ENCODE measurements around the gene AMT. TPM values are rescaled to one million over a fixed set of nuclear protein-coding genes. Genes with fewer than 3 reads are reported as not detected.
A peak's percentile ranks its signal among the peaks of the same experiment; 100 is the strongest.

AMT gene
- polyA plus RNA-seq, 2 of the 4 experiments (the other 2 are of a cell fraction), result 0.83 to 1.4 TPM

- no peak for ATAC-seq
- TF ChIP-seq CEBPB (IDR thresholded peaks at IDR 0.05), result peak in 1 of 2 experiments; percentile 28; a peak in 1 of 4 replicates
- no peak for TF ChIP-seq RNF2 (IDR thresholded peaks at IDR 0.05; ENCODE audit: borderline replicate concordance, low read depth)
- CTCF ChIA-PET, result interaction anchor here (0.6 kb wide), 1 partner anchor 324 kb away, joined by 3 read pairs; no protein-coding TSS in a partner anchor
- Histone ChIP-seq H3K4me3 (no peak overlapping the region), H3K9me3 (0 out of 3 replicates have a peak, but pooled peaks cover 3% of the 10 kb centered on the region), H3K27ac (no peak overlapping the region), H3K4me1 (peaks cover 3% of the 10 kb centered on the region; the same call in 1 of the 3 replicates), H3K4me2 (no peak overlapping the region)
- FAIRE-seq, result no peak
- POLR2A ChIA-PET, result no interaction called here
- DNase-seq (ENCODE audit: low read depth in 1 of 2, low spot score in 1 of 2), result no peak
- 100% methylated on average over 1 of the region's 1 CpG for WGBS (ENCODE audit: missing lambda C conversion rate)
Measured at GRCh38 chr3:49377483-49377882, 44.8 kb downstream of the AMT start.

- no peak for TF ChIP-seq ZFP36 (IDR thresholded peaks at IDR 0.05; ENCODE audit: borderline replicate concordance, partially characterized antibody)
- TF ChIP-seq RNF2 (IDR thresholded peaks at IDR 0.05; ENCODE audit: borderline replicate concordance, low read depth), result no peak
- no peak for TF ChIP-seq EP300 (IDR thresholded peaks at IDR 0.05)
- no peak for TF ChIP-seq SREBF2 (IDR thresholded peaks at IDR 0.05)
- TF ChIP-seq TP53 (CRISPR knock-in tag; IDR thresholded peaks at IDR 0.05), result no peak
- no peak for TF ChIP-seq FOSL2 (IDR thresholded peaks at IDR 0.05)
- no peak for TF ChIP-seq FOSL2 (CRISPR knock-in tag; IDR thresholded peaks at IDR 0.05)
- TF ChIP-seq PHF8 (IDR thresholded peaks at IDR 0.05; ENCODE audit: borderline replicate concordance, low read depth), result no peak
- no peak for TF ChIP-seq ATOH8 (CRISPR knock-in tag; IDR thresholded peaks at IDR 0.05; ENCODE audit: low read depth)
- no peak for TF ChIP-seq MAFK (IDR thresholded peaks at IDR 0.05; ENCODE audit: partially characterized antibody)
- no peak for TF ChIP-seq MYC (IDR thresholded peaks at IDR 0.05; ENCODE audit: borderline replicate concordance, low read length)
- TF ChIP-seq POLR2A (IDR thresholded peaks at IDR 0.05; ENCODE audit: low read length), result no peak
- H3K4me1 ChIP-seq, result no peaks in the 10 kb centered on the region
- DNase-seq (ENCODE audit: low read depth in 1 of 2, low spot score in 1 of 2), result no peak
- ChIA-PET CTCF (interaction anchor here (0.7 kb wide), 1 partner anchor 49 kb away, joined by 3 read pairs; no protein-coding TSS in a partner anchor), POLR2A (no interaction called here)
- FAIRE-seq, result no peak
- H3K4me3 ChIP-seq, result no peak overlapping the region
- no peaks in the 10 kb centered on the region for H3K9me3 ChIP-seq
- ATAC-seq, result no peak
- H3K27ac ChIP-seq, result no peak overlapping the region
- no peak overlapping the region for H3K4me2 ChIP-seq
Measured at GRCh38 chr3:49371946-49372345, 50.3 kb downstream of the AMT start.

- WGBS (ENCODE audit: missing lambda C conversion rate), result 83% methylated on average over 6 of the region's 6 CpGs
- TF ChIP-seq ZC3H11A (IDR thresholded peaks at IDR 0.05), result no peak
- Histone ChIP-seq H3K9me3 (no peaks in the 10 kb centered on the region), H3K27ac (no peak overlapping the region), H3K4me2 (no peak overlapping the region), H3K4me3 (no peak overlapping the region), H3K4me1 (no peaks in the 10 kb centered on the region)
- DNase-seq (ENCODE audit: low read depth in 1 of 2, low spot score in 1 of 2) (no peak), FAIRE-seq (no peak), ATAC-seq (no peak; a peak in 1 of 6 replicates)
- POLR2A ChIA-PET, result interaction anchor here (0.5 to 1.2 kb wide), 3 partner anchors 10 to 21 kb away, joined by 3 read pairs; no protein-coding TSS in a partner anchor
- CTCF ChIA-PET, result interaction anchor here (0.5 kb wide), 1 partner anchor 289 kb away, joined by 6 read pairs; no protein-coding TSS in a partner anchor
Measured at GRCh38 chr3:49370585-49371290, 51.5 kb downstream of the AMT start.

Small RNA genes within 50 kb of the gene (small RNA-seq; reads per million reads assigned to genes)
- gene RNA5SP130, result 0 reads per million in 6 experiments

Other genes with a start within 250 kb of the AMT start
- gene C3orf62, start 145.2 kb downstream of the AMT start, polyA plus RNA-seq (2011; rRNA removed), result 1.9 and 2.0 TPM in 2 replicates
- 1.5 to 2.0 TPM (median 1.7 TPM) in 3 replicates for gene C3orf62, start 145.2 kb downstream of the AMT start, polyA plus RNA-seq (2017; fragmentation: RNase III; extraction: RNeasy Plus Mini Kit Qiagen cat#74134 plus additional on column Dnase treatment)
- gene USP4, start 82.4 kb downstream of the AMT start, polyA plus RNA-seq (2011; rRNA removed), result 23.7 and 29.0 TPM in 2 replicates
- 12.9 to 14.4 TPM (median 12.9 TPM) in 3 replicates for gene USP4, start 82.4 kb downstream of the AMT start, polyA plus RNA-seq (2017; fragmentation: RNase III; extraction: RNeasy Plus Mini Kit Qiagen cat#74134 plus additional on column Dnase treatment)
- 150 and 157 TPM in 2 replicates for gene GPX1, start 64.1 kb downstream of the AMT start, polyA plus RNA-seq (2011; rRNA removed)
- 247 to 301 TPM (median 271 TPM) in 3 replicates for gene GPX1, start 64.1 kb downstream of the AMT start, polyA plus RNA-seq (2017; fragmentation: RNase III; extraction: RNeasy Plus Mini Kit Qiagen cat#74134 plus additional on column Dnase treatment)
- 332 and 343 TPM in 2 replicates for gene RHOA, start 10.5 kb downstream of the AMT start, polyA plus RNA-seq (2011; rRNA removed)
- 549 to 596 TPM (median 587 TPM) in 3 replicates for gene RHOA, start 10.5 kb downstream of the AMT start, polyA plus RNA-seq (2017; fragmentation: RNase III; extraction: RNeasy Plus Mini Kit Qiagen cat#74134 plus additional on column Dnase treatment)
- 14.8 and 19.9 TPM in 2 replicates for gene TCTA, start 10.1 kb downstream of the AMT start, polyA plus RNA-seq (2011; rRNA removed)
- 14.6 to 17.0 TPM (median 15.6 TPM) in 3 replicates for gene TCTA, start 10.1 kb downstream of the AMT start, polyA plus RNA-seq (2017; fragmentation: RNase III; extraction: RNeasy Plus Mini Kit Qiagen cat#74134 plus additional on column Dnase treatment)
- gene NICN1, start 6.9 kb upstream of the AMT start, polyA plus RNA-seq (2011; rRNA removed), result 9.9 and 12.8 TPM in 2 replicates
- 10.0 to 11.2 TPM (median 10.7 TPM) in 3 replicates for gene NICN1, start 6.9 kb upstream of the AMT start, polyA plus RNA-seq (2017; fragmentation: RNase III; extraction: RNeasy Plus Mini Kit Qiagen cat#74134 plus additional on column Dnase treatment)
- gene DAG1, start 47.8 kb upstream of the AMT start, polyA plus RNA-seq (2011; rRNA removed), result 46.6 and 70.8 TPM in 2 replicates
- 57.1 to 59.6 TPM (median 59.4 TPM) in 3 replicates for gene DAG1, start 47.8 kb upstream of the AMT start, polyA plus RNA-seq (2017; fragmentation: RNase III; extraction: RNeasy Plus Mini Kit Qiagen cat#74134 plus additional on column Dnase treatment)
- 0.04 and 0.05 TPM in 2 replicates for gene BSN, start 132.0 kb upstream of the AMT start, polyA plus RNA-seq (2011; rRNA removed)
- gene BSN, start 132.0 kb upstream of the AMT start, polyA plus RNA-seq (2017; fragmentation: RNase III; extraction: RNeasy Plus Mini Kit Qiagen cat#74134 plus additional on column Dnase treatment), result 0.03 to 0.08 TPM (median 0.08 TPM) in 3 replicates

All from A549 (cell line).